Upper lobe of right lung (tissue), 1 donor: ENCODE results near the gene TAOK1. TPM values are rescaled to one million over a fixed set of nuclear protein-coding genes. Genes with fewer than 3 reads are reported as not detected.

Source experiments
- ATAC-seq: fragments of 200-7000 bp; cut with Tn5 transposase; one replicate; pipeline ENCODE4 v1.9.1; 2020; ENCODE audit warnings: mild to moderate bottlenecking, moderate library complexity
- DNase-seq: peaks from one replicate; pipeline ENCODE4 v3.0.0-alpha.2; 2020
- H3K27ac ChIP-seq: fragments of 200-600 bp; one replicate; pipeline ENCODE4 v1.8.0; 2022
- H3K27me3 ChIP-seq: fragments of 200-600 bp; one replicate; pipeline ENCODE4 v1.8.0; 2022; ENCODE audit warnings: mild to moderate bottlenecking
- H3K36me3 ChIP-seq: fragments of 200-600 bp; one replicate; pipeline ENCODE4 v1.8.0; 2022
- H3K4me1 ChIP-seq: fragments of 200-600 bp; one replicate; pipeline ENCODE4 v1.8.0; 2022
- H3K4me3 ChIP-seq: fragments of 200-600 bp; one replicate; pipeline ENCODE4 v1.8.0; 2022; ENCODE audit warnings: mild to moderate bottlenecking
- H3K9me3 ChIP-seq: fragments of 200-600 bp; one replicate; pipeline ENCODE4 v1.8.0; 2022
- intact Hi-C: fragments of 100-400 bp; cut with DNase I; formaldehyde crosslinking; loops from one replicate; pipeline ENCODE4 v1.11.0; 2022
- total RNA-seq: library from RNA; stranded (reverse); fragmentation: NEBNext Ultra II Directional; extraction: Animal tissue kit (Norgen Biotek cat#: 25700); gene quantifications from one replicate; pipeline ENCODE4 v1.2.1, GENCODE V29; 2021
- TF ChIP-seq, protein P1 (sequence below): fragments of 200-600 bp; IDR thresholded peaks from one replicate; pipeline ENCODE4 v1.8.0; 2022; ENCODE audit warnings: antibody characterized with exemption
- donor health status: DM: no; HTN: yes; CAD: no; lungs with severe emphysema.

Gene TAOK1
- total RNA-seq, 1 donor from 2014 or later = 60.2 TPM

DNA sequence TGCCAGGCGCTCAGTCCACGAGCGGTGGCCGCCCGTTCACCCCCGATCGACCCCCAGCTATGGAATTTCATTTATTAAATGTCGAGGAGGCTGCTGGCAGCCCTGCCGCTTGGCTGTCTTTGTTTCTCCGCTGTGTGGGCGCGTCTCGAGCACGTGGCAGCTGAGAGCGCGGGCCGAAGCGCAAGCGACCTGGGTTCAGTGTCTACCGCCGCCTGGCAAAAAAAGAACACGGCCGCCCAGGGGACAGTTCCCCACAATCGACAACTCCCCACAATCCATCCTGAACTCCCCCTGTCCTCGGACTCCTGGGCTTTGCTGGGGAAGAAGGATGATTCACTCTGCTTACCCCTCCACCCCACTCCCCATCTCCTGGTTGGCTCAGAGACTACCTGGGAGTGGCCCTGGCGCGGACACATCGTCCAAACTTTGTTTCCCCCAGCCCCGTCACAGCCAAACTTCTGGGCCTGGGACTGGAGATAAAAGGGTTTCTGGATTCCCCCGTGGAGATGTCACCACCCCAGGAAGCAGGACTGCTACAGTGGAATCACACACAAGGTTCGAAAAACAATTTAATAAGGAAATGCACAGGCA is 201.1 kb downstream of the TAOK1 start:
- no peak for ATAC-seq
- Histone ChIP-seq H3K4me1 (peaks cover 58% of the 10 kb centered on the region), H3K36me3 (no peaks in the 10 kb centered on the region), H3K27me3 (no peaks in the 10 kb centered on the region), H3K4me3 (peak overlapping the region; percentile 60), H3K9me3 (no peaks in the 10 kb centered on the region), H3K27ac (peak overlapping the region; percentile 61)
- DNase-seq = peak; percentile 76
- intact Hi-C loops = no loop called here
- TF ChIP-seq, protein P1, sequence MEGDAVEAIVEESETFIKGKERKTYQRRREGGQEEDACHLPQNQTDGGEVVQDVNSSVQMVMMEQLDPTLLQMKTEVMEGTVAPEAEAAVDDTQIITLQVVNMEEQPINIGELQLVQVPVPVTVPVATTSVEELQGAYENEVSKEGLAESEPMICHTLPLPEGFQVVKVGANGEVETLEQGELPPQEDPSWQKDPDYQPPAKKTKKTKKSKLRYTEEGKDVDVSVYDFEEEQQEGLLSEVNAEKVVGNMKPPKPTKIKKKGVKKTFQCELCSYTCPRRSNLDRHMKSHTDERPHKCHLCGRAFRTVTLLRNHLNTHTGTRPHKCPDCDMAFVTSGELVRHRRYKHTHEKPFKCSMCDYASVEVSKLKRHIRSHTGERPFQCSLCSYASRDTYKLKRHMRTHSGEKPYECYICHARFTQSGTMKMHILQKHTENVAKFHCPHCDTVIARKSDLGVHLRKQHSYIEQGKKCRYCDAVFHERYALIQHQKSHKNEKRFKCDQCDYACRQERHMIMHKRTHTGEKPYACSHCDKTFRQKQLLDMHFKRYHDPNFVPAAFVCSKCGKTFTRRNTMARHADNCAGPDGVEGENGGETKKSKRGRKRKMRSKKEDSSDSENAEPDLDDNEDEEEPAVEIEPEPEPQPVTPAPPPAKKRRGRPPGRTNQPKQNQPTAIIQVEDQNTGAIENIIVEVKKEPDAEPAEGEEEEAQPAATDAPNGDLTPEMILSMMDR = no peak

DNA sequence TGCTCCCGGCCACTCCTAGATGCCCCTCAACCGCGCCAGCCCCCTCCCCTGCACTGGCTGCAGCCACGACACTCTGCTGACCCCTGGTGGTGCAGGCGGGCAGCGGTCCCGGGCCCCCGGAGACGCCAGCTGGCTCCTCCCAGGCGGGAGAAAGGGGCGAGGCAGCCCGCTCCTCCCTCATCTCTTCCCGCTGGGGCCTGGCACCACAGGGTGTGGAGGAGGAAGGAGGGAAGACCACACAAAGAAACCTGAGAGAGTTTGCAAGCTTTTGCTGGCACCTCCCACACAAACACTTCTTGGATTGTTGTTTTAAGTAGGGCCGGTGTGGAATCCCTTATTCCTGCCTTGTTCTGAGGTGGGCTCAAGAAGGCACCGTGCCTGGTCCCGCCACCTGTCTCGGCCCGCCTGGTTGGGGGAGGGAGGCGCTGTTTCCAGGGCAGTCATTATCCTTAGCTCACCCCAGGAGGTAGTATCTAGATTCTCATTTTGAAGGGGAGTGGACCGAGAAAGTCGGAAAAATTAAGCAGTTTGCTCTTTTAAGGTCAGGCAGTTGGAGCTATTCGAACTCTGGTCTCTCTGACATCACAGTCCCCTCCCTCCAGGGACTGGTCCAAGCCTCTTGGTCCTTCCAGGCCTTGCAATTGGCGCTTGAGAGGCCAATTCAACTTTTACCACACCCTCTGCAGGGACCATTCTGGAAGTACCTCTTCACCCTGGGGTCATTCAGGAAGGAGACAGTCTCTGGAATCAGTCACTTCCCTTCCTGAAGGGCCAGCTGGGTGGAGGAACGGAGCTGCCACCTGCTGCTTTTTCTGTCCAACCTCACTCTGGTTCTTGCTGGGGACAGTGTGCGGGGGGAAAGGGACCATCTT is 201.8 kb downstream of the TAOK1 start:
- DNase-seq = peak; percentile 93
- Histone ChIP-seq H3K9me3 (no peaks in the 10 kb centered on the region), H3K4me3 (peak overlapping the region; percentile 60), H3K27ac (peak overlapping the region; percentile 61), H3K4me1 (peaks cover 52% of the 10 kb centered on the region), H3K27me3 (no peaks in the 10 kb centered on the region), H3K36me3 (no peaks in the 10 kb centered on the region)
- intact Hi-C loops = no loop called here
- ATAC-seq = peak; percentile 80
- TF ChIP-seq, protein P1 = peak; percentile 98

DNA sequence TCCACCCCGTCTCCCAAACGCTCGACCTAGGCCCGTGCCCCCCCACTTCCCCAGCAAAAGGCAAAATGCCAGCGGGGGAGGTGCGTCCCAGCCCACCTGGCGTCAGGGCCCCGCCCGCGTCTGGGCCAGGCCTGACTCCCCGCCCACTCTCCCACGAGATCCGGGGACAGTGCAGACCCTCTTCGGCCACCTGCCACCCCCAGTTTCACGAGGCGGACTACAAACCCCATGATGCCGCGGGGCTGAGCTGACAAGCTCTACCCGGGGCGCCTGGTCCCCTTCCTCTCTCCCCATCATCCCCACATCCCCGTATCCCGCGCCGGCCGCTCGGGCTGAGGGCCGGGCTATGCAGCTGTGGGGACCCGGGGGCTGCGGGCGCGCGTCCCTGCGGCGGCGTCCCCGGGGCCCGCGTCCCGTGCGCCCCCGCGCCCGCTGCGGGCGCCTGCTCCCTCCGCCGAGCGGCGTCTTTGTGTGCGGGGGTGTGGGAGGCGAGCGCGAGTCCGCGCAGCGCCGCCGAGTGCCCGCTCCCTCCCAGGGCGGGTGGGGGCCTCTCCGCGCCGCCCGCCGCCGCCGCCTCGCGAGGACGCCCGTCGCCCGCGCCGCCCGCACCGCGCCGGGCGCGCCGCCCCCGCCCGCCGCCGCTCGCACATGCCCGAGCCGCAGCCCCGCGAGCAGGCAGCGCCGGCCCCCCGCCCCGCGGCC is 202.8 kb downstream of the TAOK1 start, which contains the start of gene ANKRD13B:
Gene ANKRD13B (plus strand): TSS at position 283 of the 702 bp plus-strand sequence. CDS start 490 bp downstream, outside the sequence.
- Histone ChIP-seq H3K4me3 (peak within 1 kb of the TSS; percentile 60), H3K27ac (peak within 1 kb of the TSS; percentile 61), H3K4me1 (peaks cover 42% of the 10 kb centered on the region), H3K9me3 (no peaks in the 10 kb centered on the region), H3K36me3 (no peaks in the 10 kb centered on the region), H3K27me3 (no peaks in the 10 kb centered on the region)
- ATAC-seq (no peak), DNase-seq (peak; percentile 73)
- TF ChIP-seq, protein P1 = no peak
- intact Hi-C loops = no loop called here

DNA sequence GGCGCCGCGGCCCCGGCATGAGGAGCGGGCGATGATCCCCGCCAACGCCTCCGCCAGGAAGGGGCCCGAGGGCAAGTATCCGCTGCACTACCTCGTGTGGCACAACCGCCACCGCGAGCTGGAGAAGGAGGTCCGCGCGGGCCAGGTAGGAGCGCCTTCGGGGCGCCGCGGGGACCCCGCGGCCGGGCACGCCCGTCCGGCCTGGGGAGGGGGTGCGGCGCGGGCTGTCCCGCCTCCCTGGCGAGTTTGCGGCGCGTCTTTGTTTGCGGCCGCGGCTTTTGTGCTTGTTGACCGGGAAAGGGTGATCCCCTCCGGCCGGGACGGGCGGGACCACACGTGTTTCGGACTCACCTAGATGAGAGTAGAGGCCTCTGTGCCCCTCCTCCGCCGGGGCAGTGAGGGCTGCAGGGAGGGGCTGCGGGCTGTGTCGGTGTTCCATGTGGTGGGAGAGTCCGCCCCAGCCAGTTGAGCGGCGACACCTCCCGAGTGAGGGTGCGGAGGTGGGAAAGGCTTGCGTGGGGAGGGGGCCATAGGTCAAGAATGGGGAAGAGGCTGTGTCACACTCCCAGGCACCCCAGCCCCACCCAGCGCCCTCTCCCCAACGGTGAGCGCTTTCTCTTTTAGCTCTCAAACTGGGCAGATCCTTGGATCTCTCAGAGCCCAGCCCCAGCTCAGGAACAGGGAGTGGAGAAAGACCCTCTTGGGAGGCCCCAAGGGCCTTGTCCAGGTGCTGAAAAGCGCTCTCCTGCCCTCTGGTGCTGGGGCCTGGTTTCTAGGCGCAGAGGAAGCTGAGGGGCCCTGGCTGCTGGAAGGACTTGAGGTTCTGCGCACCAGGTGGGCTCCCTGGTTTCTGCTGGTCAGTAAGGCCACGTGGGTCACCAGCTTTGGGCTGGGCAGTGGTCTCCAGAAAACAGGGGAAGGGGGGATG is 203.7 kb downstream of the TAOK1 start:
- H3K9me3 ChIP-seq = no peaks in the 10 kb centered on the region
- peaks cover 38% of the 10 kb centered on the region for H3K4me1 ChIP-seq
- intact Hi-C loops = no loop called here
- DNase-seq (peak; percentile 69), ATAC-seq (no peak)
- no peaks in the 10 kb centered on the region for H3K36me3 ChIP-seq
- peak overlapping the region; percentile 60 for H3K4me3 ChIP-seq
- TF ChIP-seq, protein P1 = no peak
- H3K27me3 ChIP-seq = no peaks in the 10 kb centered on the region
- H3K27ac ChIP-seq = no peak overlapping the region
